LHCN-M2 (cell line): ENCODE data around the gene SOD1. TPM values are rescaled to one million over a fixed set of nuclear protein-coding genes. Genes with fewer than 3 reads are reported as not detected.
"Not testable (repeated sequence)": the region's sequence is repeated elsewhere in the genome, so short reads cannot be mapped to it uniquely, and the experiment has no call there.

ENCODE experiments used
- DNase-seq: peaks from one replicate; pipeline ENCODE4 v3.0.0-alpha.2; 2012; ENCODE audit warnings: low read depth
- polyA plus RNA-seq: library from polyadenylated mRNA; unstranded; fragments of >200 nt; gene quantifications from one replicate; pipeline ENCODE4 v1.2.1, GENCODE V29; 2012; ENCODE audit warnings: missing spikeins
- total RNA-seq: library from RNA; depleted of rRNA; stranded (reverse); fragments of >200 nt; gene quantifications from 2 replicates; pipeline ENCODE4 v1.2.3, GENCODE V29; 2014; rRNA removed

SOD1 gene
- 168 and 213 TPM in 2 replicates for total RNA-seq
- polyA plus RNA-seq = 379 TPM

DNA sequence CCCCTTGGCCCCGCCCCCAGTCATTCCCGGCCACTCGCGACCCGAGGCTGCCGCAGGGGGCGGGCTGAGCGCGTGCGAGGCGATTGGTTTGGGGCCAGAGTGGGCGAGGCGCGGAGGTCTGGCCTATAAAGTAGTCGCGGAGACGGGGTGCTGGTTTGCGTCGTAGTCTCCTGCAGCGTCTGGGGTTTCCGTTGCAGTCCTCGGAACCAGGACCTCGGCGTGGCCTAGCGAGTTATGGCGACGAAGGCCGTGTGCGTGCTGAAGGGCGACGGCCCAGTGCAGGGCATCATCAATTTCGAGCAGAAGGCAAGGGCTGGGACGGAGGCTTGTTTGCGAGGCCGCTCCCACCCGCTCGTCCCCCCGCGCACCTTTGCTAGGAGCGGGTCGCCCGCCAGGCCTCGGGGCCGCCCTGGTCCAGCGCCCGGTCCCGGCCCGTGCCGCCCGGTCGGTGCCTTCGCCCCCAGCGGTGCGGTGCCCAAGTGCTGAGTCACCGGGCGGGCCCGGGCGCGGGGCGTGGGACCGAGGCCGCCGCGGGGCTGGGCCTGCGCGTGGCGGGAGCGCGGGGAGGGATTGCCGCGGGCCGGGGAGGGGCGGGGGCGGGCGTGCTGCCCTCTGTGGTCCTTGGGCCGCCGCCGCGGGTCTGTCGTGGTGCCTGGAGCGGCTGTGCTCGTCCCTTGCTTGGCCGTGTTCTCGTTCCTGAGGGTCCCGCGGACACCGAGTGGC, at the start of gene SOD1:
Gene SOD1 (plus strand): TSS at position 158 of the 723 bp plus-strand sequence. CDS start 77 bp downstream, at position 235.
- peak; percentile 91 for DNase-seq

GRCh38 chr21:31611445-31611844, 48.0 kb upstream of the SOD1 start:
- no peak for DNase-seq

GRCh38 chr21:31612894-31613785, 46.4 kb upstream of the SOD1 start:
- peak; percentile 34 for DNase-seq

DNA sequence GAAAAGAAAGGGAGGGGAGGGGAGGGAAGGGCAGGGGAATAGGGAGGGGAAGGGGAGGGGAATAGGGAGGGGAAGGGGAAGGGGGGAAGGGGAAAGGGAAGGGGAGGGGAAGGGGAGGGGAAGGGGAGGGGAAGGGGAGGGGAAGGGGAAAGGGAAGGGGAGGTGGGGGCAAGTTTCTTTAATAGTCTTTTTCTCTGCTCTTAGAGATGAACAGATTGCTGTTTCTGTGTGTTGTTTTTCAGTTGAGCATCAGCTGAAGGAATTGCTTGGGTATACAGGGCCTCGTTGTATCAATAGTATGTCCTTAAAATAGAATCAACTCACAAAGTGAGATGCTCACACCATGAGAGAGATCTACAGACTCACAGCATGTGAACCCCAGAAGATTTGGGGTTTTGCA, 44.8 kb upstream of the SOD1 start:
- no peak for DNase-seq

DNA sequence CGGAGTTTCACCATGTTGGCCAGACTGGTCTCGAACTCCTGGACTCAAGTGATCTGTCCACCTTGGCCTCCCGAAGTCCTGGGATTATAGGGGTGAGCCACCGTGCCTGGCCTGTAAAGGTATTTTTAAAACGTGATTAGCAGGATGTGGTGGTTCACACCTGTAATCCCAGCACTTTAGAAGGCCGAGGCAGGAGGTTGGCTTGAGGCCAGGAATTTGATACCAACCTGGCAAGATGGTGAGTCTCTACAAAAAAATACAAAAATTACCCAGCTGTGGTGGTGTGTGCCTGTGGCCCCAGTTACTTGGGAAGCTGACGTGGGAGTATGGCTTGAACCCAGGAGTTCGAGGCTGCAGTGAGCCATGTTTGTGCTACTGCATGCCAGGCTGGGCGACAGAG, 43.3 kb upstream of the SOD1 start:
- DNase-seq = no peak

DNA sequence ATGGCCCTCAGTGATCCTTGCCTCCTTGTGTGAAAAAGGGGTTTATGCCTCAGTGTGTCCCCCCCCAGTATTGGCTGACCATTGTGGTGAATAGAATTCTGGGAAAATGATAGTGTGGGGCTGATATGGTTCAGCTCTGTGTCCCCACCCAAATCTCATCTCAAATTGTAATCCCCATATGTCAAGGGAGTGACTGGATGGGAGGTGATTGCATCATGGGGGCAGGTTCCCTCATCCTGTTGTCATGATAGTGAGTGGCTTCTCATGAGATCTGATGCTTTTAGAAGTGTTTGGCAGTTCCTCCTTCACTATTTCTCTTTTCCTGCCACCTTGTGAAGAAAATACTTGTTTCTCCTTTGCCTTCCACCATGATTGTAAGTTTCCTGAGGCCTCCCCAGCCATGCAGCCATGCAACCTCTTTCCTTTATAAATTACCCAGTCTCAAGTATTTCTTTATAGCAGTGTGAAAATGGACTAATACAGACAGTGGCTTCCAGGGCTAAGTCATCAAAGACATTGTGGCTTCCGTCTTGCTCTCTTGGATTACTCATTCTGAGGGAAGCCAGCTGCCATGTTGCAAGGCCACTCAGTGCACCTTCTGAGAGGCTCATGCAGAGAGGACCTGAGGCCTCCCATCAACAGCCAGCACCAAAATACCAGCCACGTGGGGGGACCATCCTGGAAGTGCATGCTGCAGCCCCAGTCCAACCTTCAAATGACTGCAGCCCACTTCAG, 40.6 kb upstream of the SOD1 start:
- DNase-seq = no peak

GRCh38 chr21:31622397-31622796, 37.1 kb upstream of the SOD1 start:
- DNase-seq = no peak

DNA sequence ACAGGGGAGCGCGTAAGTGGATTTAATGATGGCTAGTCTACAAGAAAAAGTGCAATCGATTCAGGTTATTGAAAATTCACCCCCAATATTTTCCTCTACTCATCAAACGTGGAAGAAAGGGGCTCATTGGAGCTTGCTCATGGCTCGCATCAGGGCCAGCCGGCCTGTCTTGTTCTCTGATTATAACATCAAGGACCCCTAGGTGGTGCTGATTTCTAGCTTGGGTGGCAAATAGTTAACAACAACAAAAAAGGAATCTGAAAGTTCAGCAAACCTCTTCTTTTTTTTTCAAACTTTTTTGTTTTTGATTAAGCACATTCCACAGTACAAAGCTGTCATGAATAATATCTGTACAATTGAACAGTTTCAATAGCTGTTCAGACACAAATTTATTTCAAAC, 35.8 kb upstream of the SOD1 start:
- DNase-seq = no peak

GRCh38 chr21:31624181-31624580, 35.3 kb upstream of the SOD1 start:
- no peak for DNase-seq

- DNase-seq = no peak
Measured at GRCh38 chr21:31624961-31625491, 34.5 kb upstream of the SOD1 start.

DNA sequence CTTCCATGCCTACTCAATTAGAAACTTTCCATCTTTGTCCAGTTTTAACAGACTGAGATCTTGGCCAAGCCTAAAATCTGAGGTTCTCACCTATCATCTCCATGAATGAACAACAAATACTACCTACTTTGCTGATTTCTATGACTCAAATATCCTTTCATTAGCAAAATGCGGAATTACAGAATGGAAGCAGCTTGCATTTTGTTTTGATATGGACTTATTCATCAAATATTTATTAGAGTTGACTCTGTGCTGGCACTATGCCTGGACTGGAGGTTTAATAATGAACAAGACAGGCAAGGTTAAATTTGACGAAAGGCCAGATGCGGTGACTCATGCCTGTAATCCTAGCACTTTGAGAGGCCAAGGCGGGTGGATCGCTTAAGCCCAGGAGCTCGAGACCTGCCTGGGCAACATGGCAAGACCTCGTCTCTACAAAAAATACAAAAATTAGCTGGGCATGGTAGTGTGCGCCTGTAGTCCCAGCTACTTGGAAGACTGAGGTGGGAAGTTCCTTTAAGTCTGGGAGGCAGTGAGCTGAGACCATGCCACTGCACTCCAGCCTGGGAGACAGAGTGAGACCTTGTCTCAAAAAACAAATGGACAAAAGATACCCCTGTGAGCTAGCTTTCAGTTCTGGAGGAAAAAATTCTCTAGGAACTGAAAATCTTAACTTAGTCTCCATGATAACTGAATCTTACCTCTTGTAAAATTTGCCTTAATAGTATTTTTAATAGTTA, 29.4 kb upstream of the SOD1 start:
- DNase-seq = peak; percentile 83

GRCh38 chr21:31631881-31632280, 27.6 kb upstream of the SOD1 start:
- DNase-seq = not testable (repeated sequence)

- DNase-seq = no peak
Measured at GRCh38 chr21:31634993-31635392, 24.5 kb upstream of the SOD1 start.

- no peak for DNase-seq
Measured at GRCh38 chr21:31636874-31637273, 22.6 kb upstream of the SOD1 start.

DNA sequence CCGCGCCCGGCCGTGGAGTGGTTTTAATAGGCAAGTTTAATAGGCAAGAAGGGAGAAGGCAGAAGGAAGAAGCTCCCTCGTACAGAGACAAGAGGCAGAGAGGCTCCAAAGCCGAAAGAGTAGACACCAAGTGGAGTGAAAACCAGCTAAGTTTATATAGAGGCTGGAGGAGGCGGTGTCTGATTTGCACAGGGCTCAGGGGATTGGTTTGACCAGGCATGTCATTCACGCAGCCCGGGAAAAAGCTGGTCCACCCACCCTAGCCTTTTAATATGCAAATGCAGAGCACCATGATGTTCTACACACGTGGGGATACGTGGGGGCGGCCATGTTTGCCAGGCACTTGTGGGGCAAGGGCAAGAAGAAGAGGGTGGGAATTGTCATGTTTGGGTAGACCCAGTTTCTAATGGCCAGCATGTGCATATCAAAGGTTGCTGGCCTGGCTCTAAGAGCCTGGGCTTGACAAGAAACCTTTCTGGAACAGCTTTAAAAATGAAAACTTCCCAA, 18.0 kb upstream of the SOD1 start:
- DNase-seq = no peak

- no peak for DNase-seq
Measured at GRCh38 chr21:31644643-31645042, 14.8 kb upstream of the SOD1 start.

GRCh38 chr21:31647650-31648049, 11.8 kb upstream of the SOD1 start:
- DNase-seq = no peak

DNA sequence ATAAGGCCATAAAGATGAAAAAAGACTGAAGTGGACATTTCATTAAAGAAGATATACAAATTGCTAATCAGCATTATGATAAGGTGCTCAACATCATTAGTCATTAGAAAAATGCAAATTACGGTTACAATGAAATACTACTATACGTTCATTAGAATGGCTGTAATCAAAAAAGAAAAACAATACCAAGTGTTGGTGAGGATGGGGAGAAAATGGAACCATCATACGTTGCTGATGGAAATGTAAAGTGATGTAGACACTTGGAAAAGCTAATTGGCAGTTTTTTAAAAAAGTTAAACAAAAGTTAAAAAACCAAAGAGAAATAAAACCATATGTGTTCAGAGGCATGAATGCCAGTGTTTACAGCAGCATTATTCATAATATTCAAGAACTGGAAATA, 8.6 kb upstream of the SOD1 start:
- DNase-seq = no peak

DNA sequence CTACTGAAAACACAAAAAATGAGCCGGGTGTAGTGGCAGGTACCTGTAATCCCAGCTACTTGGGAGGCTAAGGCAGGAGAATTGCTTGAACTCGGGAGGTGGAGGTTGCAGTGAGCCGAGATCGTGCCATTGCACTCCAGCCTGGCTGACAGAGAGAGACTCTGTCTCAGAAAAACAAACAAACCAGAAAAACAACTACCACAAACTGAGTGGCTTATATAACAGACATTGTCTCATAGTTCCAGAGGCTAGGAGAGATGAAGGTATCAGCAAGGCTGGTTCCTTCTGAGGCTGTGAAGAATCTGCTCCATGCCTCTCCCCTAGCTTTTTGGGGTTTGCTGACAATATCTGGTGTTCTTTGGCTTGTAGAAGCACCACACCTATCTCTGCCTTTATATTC, 8.0 kb upstream of the SOD1 start:
- not testable (repeated sequence) for DNase-seq

DNA sequence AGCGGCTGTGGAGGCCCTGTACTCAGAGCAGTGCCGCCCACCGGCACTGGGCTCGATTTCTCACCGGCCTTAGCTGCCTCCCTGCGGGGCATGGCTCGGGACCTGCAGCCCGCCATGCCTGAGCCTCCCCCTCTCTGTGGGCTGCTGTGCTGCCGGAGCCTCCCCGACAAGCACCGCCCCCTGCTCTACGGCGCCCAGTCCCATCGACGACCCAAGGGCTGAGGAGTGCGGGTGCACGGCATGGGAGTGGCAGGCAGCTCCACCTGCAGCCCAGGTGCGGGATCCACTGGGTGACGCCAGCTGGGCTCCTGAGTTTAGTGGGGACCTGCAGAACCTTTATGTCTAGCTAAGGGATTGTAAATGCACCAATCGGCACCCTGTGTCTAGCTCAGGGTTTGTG, 5.2 kb upstream of the SOD1 start:
- no peak for DNase-seq
